HEK293 (cell line): ENCODE measurements around the gene PLCL1.

Experiments
- ZNF140 ChIP-seq: fragments of 450-650 bp; formaldehyde crosslinking; IDR thresholded peaks from 2 replicates; pipeline ENCODE4 v1.5.1; 2016; ENCODE audit warnings: missing biosample characterization, missing genetic modification characterization
- TF ChIP-seq, protein P1 (sequence below): fragments of 450-650 bp; formaldehyde crosslinking; IDR thresholded peaks from 2 replicates; pipeline ENCODE4 v1.5.1; 2016; ENCODE audit warnings: missing biosample characterization, missing genetic modification characterization
- TF ChIP-seq, protein P2 (sequence below): fragments of 450-650 bp; formaldehyde crosslinking; IDR thresholded peaks from 2 replicates; pipeline ENCODE4 v1.5.1; 2016; ENCODE audit warnings: missing biosample characterization, missing genetic modification characterization

DNA sequence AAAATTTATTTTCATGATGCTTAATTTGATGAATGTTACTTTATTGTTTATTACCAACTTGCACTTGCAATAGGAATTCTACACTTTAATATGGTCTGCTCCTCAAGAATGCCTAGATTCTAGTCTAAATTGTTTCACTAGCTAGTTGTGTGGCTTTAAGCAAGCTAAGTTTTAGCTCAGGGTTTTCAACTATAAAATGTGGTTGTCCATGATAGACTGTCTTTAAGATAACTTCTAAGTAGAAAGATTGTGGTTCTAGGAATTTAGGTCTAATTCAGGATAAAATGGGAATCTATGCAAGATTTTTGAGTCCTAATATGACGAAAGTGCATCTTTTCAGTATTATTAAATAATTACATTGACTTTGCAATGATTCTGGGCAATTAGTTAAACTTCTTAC lies 294.0 kb downstream of the PLCL1 start:
- TF ChIP-seq, protein P1, sequence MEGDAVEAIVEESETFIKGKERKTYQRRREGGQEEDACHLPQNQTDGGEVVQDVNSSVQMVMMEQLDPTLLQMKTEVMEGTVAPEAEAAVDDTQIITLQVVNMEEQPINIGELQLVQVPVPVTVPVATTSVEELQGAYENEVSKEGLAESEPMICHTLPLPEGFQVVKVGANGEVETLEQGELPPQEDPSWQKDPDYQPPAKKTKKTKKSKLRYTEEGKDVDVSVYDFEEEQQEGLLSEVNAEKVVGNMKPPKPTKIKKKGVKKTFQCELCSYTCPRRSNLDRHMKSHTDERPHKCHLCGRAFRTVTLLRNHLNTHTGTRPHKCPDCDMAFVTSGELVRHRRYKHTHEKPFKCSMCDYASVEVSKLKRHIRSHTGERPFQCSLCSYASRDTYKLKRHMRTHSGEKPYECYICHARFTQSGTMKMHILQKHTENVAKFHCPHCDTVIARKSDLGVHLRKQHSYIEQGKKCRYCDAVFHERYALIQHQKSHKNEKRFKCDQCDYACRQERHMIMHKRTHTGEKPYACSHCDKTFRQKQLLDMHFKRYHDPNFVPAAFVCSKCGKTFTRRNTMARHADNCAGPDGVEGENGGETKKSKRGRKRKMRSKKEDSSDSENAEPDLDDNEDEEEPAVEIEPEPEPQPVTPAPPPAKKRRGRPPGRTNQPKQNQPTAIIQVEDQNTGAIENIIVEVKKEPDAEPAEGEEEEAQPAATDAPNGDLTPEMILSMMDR (tag by site-specific recombination): no peak
- TF ChIP-seq, protein P2, sequence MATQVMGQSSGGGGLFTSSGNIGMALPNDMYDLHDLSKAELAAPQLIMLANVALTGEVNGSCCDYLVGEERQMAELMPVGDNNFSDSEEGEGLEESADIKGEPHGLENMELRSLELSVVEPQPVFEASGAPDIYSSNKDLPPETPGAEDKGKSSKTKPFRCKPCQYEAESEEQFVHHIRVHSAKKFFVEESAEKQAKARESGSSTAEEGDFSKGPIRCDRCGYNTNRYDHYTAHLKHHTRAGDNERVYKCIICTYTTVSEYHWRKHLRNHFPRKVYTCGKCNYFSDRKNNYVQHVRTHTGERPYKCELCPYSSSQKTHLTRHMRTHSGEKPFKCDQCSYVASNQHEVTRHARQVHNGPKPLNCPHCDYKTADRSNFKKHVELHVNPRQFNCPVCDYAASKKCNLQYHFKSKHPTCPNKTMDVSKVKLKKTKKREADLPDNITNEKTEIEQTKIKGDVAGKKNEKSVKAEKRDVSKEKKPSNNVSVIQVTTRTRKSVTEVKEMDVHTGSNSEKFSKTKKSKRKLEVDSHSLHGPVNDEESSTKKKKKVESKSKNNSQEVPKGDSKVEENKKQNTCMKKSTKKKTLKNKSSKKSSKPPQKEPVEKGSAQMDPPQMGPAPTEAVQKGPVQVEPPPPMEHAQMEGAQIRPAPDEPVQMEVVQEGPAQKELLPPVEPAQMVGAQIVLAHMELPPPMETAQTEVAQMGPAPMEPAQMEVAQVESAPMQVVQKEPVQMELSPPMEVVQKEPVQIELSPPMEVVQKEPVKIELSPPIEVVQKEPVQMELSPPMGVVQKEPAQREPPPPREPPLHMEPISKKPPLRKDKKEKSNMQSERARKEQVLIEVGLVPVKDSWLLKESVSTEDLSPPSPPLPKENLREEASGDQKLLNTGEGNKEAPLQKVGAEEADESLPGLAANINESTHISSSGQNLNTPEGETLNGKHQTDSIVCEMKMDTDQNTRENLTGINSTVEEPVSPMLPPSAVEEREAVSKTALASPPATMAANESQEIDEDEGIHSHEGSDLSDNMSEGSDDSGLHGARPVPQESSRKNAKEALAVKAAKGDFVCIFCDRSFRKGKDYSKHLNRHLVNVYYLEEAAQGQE (tag by site-specific recombination): no peak
- TF ChIP-seq ZNF140 (tag by site-specific recombination): no peak
